Neural cell (in vitro differentiated cells): ENCODE data around the gene ARFGEF3. TPM values are rescaled to one million over a fixed set of nuclear protein-coding genes. Genes with fewer than 3 reads are reported as not detected.
A peak's percentile ranks its signal among the peaks of the same experiment; 100 is the strongest.

Experiments used
- H2AFZ ChIP-seq: fragments of 200-600, 300-800 bp; sonication (generic), shearing (Covaris generic); 2 replicates; pipeline ENCODE4 v1.6.0; 2014; ENCODE audit warnings: low read depth, mild to moderate bottlenecking, antibody characterized with exemption, low read length, moderate library complexity
- H3F3A ChIP-seq: fragments of 200-600 bp; shearing (Covaris generic); 2 replicates; pipeline ENCODE4 v1.6.1; 2016; ENCODE audit warnings: mild to moderate bottlenecking, moderate library complexity, mixed read lengths, antibody characterized with exemption, low read length; ENCODE audit not compliant: insufficient read depth, poor library complexity, severe bottlenecking
- H3K27ac ChIP-seq: fragments of 200-600, 300-800 bp; sonication (generic), shearing (Covaris generic); 2 replicates; pipeline ENCODE4 v1.5.1; 2014; ENCODE audit warnings: mild to moderate bottlenecking, low read length, moderate library complexity
- H3K27me3 ChIP-seq: fragments of 300-800, 200-600 bp; sonication (generic), shearing (Covaris generic); 2 replicates; pipeline ENCODE4 v1.6.0; 2014; ENCODE audit warnings: mild to moderate bottlenecking, low read depth, low read length, moderate library complexity; ENCODE audit not compliant: insufficient read depth
- H3K36me3 ChIP-seq: fragments of 300-800, 200-600 bp; sonication (generic), shearing (Covaris generic); 2 replicates; pipeline ENCODE4 v1.5.1; 2014; ENCODE audit warnings: mild to moderate bottlenecking, antibody characterized with exemption, low read length, moderate library complexity; ENCODE audit not compliant: insufficient read depth
- H3K4me2 ChIP-seq: fragments of 300-800, 200-600 bp; sonication (generic), shearing (Covaris generic); 2 replicates; pipeline ENCODE4 v1.6.0; 2014; ENCODE audit warnings: mild to moderate bottlenecking, low read length
- H3K4me3 ChIP-seq: fragments of 300-800, 200-600 bp; sonication (generic), shearing (Covaris generic); 2 replicates; pipeline ENCODE4 v1.5.1; 2014; ENCODE audit warnings: mild to moderate bottlenecking, low read length, moderate library complexity
- H3K79me2 ChIP-seq: fragments of 200-600 bp; shearing (Covaris generic); replicated peaks from 2 replicates; pipeline ENCODE4 v1.6.0; 2014; ENCODE audit warnings: mild to moderate bottlenecking, low read length, moderate library complexity; ENCODE audit not compliant: insufficient read depth
- H3K9ac ChIP-seq: fragments of 300-800, 200-600 bp; sonication (generic), shearing (Covaris generic); 2 replicates; pipeline ENCODE4 v1.6.1; 2016; ENCODE audit warnings: mild to moderate bottlenecking, low read length, mixed read lengths
- H3K9me2 ChIP-seq: fragments of 200-600 bp; shearing (Covaris generic); 2 replicates; pipeline ENCODE4 v1.6.1; 2016; ENCODE audit warnings: mild to moderate bottlenecking, low read length, mixed read lengths; ENCODE audit not compliant: insufficient read depth
- H3K9me3 ChIP-seq: fragments of 200-600, 300-800 bp; sonication (generic), shearing (Covaris generic); 2 replicates; pipeline ENCODE4 v1.6.1; 2016; ENCODE audit warnings: mild to moderate bottlenecking, mixed run types, low read length, moderate library complexity, mixed read lengths
- H4K20me1 ChIP-seq: fragments of 200-600 bp; shearing (Covaris generic); 2 replicates; pipeline ENCODE4 v1.6.1; 2016; ENCODE audit warnings: mild to moderate bottlenecking, mixed run types; ENCODE audit not compliant: insufficient read depth
- CTCF ChIP-seq: fragments of 450-650 bp; IDR thresholded peaks from 2 replicates; pipeline ENCODE4 v1.5.1; 2014; ENCODE audit warnings: antibody characterized with exemption, mild to moderate bottlenecking, moderate library complexity; ENCODE audit not compliant: poor library complexity, severe bottlenecking
- EP300 ChIP-seq: fragments of 450-650 bp; conservative IDR thresholded peaks from 2 replicates; pipeline ENCODE4 v1.6.1; 2014; ENCODE audit warnings: antibody characterized with exemption, mild to moderate bottlenecking, moderate library complexity; ENCODE audit not compliant: poor library complexity, severe bottlenecking
- EZH2 ChIP-seq: fragments of 200-600, 300-800 bp; shearing (Covaris generic), sonication (generic); IDR thresholded peaks from 2 replicates; pipeline ENCODE4 v1.6.1; 2014; ENCODE audit warnings: antibody characterized with exemption, low read length, borderline replicate concordance, mild to moderate bottlenecking; ENCODE audit not compliant: insufficient read depth, poor library complexity, severe bottlenecking
- MXI1 ChIP-seq: fragments of 450-650 bp; conservative IDR thresholded peaks from 2 replicates; pipeline ENCODE4 v1.6.1; 2014; ENCODE audit warnings: antibody characterized with exemption, mild to moderate bottlenecking; ENCODE audit not compliant: poor library complexity, severe bottlenecking
- POLR2AphosphoS5 ChIP-seq: IDR thresholded peaks from 2 replicates; pipeline ENCODE4 v1.6.1; 2012
- RAD21 ChIP-seq: fragments of 450-650 bp; conservative IDR thresholded peaks from 2 replicates; pipeline ENCODE4 v1.6.1; 2014; ENCODE audit warnings: antibody characterized with exemption, mild to moderate bottlenecking, moderate library complexity
- REST ChIP-seq: IDR thresholded peaks from 2 replicates; pipeline ENCODE4 v1.6.1; 2012; ENCODE audit warnings: borderline replicate concordance
- SMC3 ChIP-seq: fragments of 450-650 bp; conservative IDR thresholded peaks from 2 replicates; pipeline ENCODE4 v1.6.1; 2014; ENCODE audit warnings: antibody characterized with exemption, mild to moderate bottlenecking, moderate library complexity; ENCODE audit not compliant: poor library complexity
- TAF1 ChIP-seq: IDR thresholded peaks from 2 replicates; pipeline ENCODE4 v1.6.1; 2012; ENCODE audit warnings: low read depth
- polyA plus RNA-seq: library from polyadenylated mRNA; depleted of rRNA; stranded (reverse); fragments of >200 nt; gene quantifications from 2 replicates; pipeline ENCODE4 v1.2.3, GENCODE V29; 2014

ARFGEF3 gene
- polyA plus RNA-seq, 1 donor from 2014 or later, result 4.6 TPM

GRCh38 chr6:138160329-138161087 lies 1.2 kb upstream of the ARFGEF3 start (continued):
- TF ChIP-seq CTCF (no peak), RAD21 (no peak), MXI1 (no peak), EP300 (no peak)

- Histone ChIP-seq H3K9me2 (no peaks in the 10 kb centered on the region), H3K9ac (peak overlapping the region; percentile 78), H3F3A (no peaks in the 10 kb centered on the region), H3K79me2 (no peaks in the 10 kb centered on the region), H3K4me2 (no peak overlapping the region), H4K20me1 (no peaks in the 10 kb centered on the region), H3K4me3 (peak overlapping the region; percentile 85), H3K36me3 (no peaks in the 10 kb centered on the region), H3K9me3 (no peaks in the 10 kb centered on the region), H2AFZ (no peak overlapping the region), H3K27me3 (peaks cover 13% of the 10 kb centered on the region), H3K27ac (no peak overlapping the region)
- TF ChIP-seq POLR2AphosphoS5 (no peak), EP300 (no peak)
Measured at GRCh38 chr6:138161088-138161337, 726 bp upstream of the ARFGEF3 start.

- Histone ChIP-seq H3K27me3 (peaks cover 13% of the 10 kb centered on the region), H3K79me2 (no peaks in the 10 kb centered on the region), H3K36me3 (no peaks in the 10 kb centered on the region), H3K4me3 (peak overlapping the region; percentile 85), H3K9me2 (no peaks in the 10 kb centered on the region), H4K20me1 (no peaks in the 10 kb centered on the region), H3K27ac (peak overlapping the region; percentile 36), H3K9me3 (no peaks in the 10 kb centered on the region), H3K9ac (peak overlapping the region; percentile 78), H3K4me2 (peak overlapping the region; percentile 76), H3F3A (no peaks in the 10 kb centered on the region), H2AFZ (peak overlapping the region; percentile 47)
- TF ChIP-seq EZH2, result no peak
- peak; percentile 48 for TF ChIP-seq MXI1
- no peak for TF ChIP-seq TAF1
- TF ChIP-seq SMC3, result no peak
- no peak for TF ChIP-seq POLR2AphosphoS5
- TF ChIP-seq EP300, result peak; percentile 11
- no peak for TF ChIP-seq REST
- no peak for TF ChIP-seq RAD21
- no peak for TF ChIP-seq CTCF
Measured at GRCh38 chr6:138162111-138162954, 594 bp downstream of the ARFGEF3 start.
